Body of pancreas (tissue), 4 donors: ENCODE data around the gene TBC1D9. TPM values are rescaled to one million over a fixed set of nuclear protein-coding genes. Genes with fewer than 3 reads are reported as not detected.

ENCODE experiments used
- ATAC-seq: fragments of 150-250 bp; one replicate; pipeline ENCODE4 v1.9.1; 2016
- DNase-seq, 4 donors: peaks; one replicate each; pipeline ENCODE4 v3.0.0-alpha.2; 2019
- H3K27ac ChIP-seq, 4 donors: fragments of 200-600 bp; sonication (generic); 1 replicate in 3 of 4; 2 replicates in 1 of 4; pipeline versions ENCODE4 v1.5.1 to v1.6.1; 2016 to 2019; ENCODE audit warnings: mild to moderate bottlenecking in 1 of 4, mixed read lengths in 1 of 4, moderate library complexity in 1 of 4
- H3K27me3 ChIP-seq, 2 donors: fragments of 200-600 bp; sonication (generic); one replicate each; pipeline ENCODE4 v1.6.0; 2016; ENCODE audit warnings: mild to moderate bottlenecking in 1 of 2
- H3K36me3 ChIP-seq, 2 donors: fragments of 200-600 bp; sonication (generic); replicated peaks in 1 of 2; 2 replicates each; pipeline ENCODE4 v1.5.1; 2016; ENCODE audit warnings: low read depth in 2 of 2; ENCODE audit not compliant: insufficient read depth in 1 of 2
- H3K4me1 ChIP-seq: fragments of 200-600 bp; sonication (generic); one replicate; pipeline ENCODE4 v1.6.0; 2016
- H3K4me3 ChIP-seq, 2 donors: fragments of 200-600 bp; sonication (generic); 1 replicate in 1 of 2; 2 replicates in 1 of 2; pipeline ENCODE4 v1.5.1; 2016 to 2019
- H3K9me3 ChIP-seq, 3 donors: fragments of 200-600 bp; sonication (generic); 1 replicate in 2 of 3; 2 replicates in 1 of 3; pipeline ENCODE4 v1.5.1; 2016
- CTCF ChIP-seq, 7 experiments: fragments of 450-650 bp in 4 of 7; fragments of 200-600 bp in 3 of 7; sonication (generic) in 3 of 7; IDR thresholded peaks; one replicate each; pipeline ENCODE4 v1.5.1; 2016 to 2019; ENCODE audit warnings: antibody characterized with exemption in 7 of 7
- POLR2A ChIP-seq, 3 donors: fragments of 450-650 bp; IDR thresholded peaks; one replicate each; pipeline ENCODE4 v1.6.1; 2016; ENCODE audit warnings: antibody characterized with exemption in 3 of 3, mild to moderate bottlenecking in 2 of 3
- WGBS, 2 donors: methylation state at CpG; one replicate each; pipeline ENCODE4 v1.1.5; 2017; 5-methylcytosine and 5-hydroxymethylcytosine counted together
- intact Hi-C: fragments of 100-400 bp; cut with DNase I; formaldehyde crosslinking; loops from one replicate; pipeline ENCODE4 v1.15.1; 2023
- total RNA-seq, 2 donors: library from RNA; depleted of rRNA; stranded (reverse); fragments of >200 nt; gene quantifications; one replicate each; pipeline ENCODE4 v1.1.0, GENCODE V29; 2016

The TBC1D9 gene
- total RNA-seq, 2 donors from 2014 or later = 11.2 to 13.5 TPM

GRCh38 chr4:140706665-140707064 is 49.5 kb downstream of the TBC1D9 start:
- Histone ChIP-seq H3K9me3 (no peaks in the 10 kb centered on the region), H3K4me3 (no peak overlapping the region), H3K27me3 (no peaks in the 10 kb centered on the region), H3K4me1 (peaks cover 38% of the 10 kb centered on the region), H3K27ac (no peak overlapping the region), H3K36me3 (no peaks in the 10 kb centered on the region)
- intact Hi-C loops = no loop called here
- DNase-seq = no peak
- TF ChIP-seq CTCF (IDR thresholded peaks at IDR 0.05) = no peak
- TF ChIP-seq POLR2A (IDR thresholded peaks at IDR 0.05) = no peak
- WGBS, 2 donors = 76% methylated on average over 1 of the region's 1 CpG
- no peak for ATAC-seq

GRCh38 chr4:140706276-140706625 is 49.9 kb downstream of the TBC1D9 start:
- DNase-seq = no peak
- H3K27ac ChIP-seq = no peak overlapping the region
- intact Hi-C loops = no loop called here
- no peaks in the 10 kb centered on the region for H3K27me3 ChIP-seq
- ATAC-seq = no peak
- 85 to 95% methylated on average over 2 of the region's 2 CpGs for WGBS, 2 donors
- H3K36me3 ChIP-seq = no peaks in the 10 kb centered on the region
- TF ChIP-seq POLR2A (IDR thresholded peaks at IDR 0.05) = no peak
- TF ChIP-seq CTCF (IDR thresholded peaks at IDR 0.05) = no peak
- H3K4me1 ChIP-seq = peaks cover 38% of the 10 kb centered on the region
- no peaks in the 10 kb centered on the region for H3K9me3 ChIP-seq
- H3K4me3 ChIP-seq = no peak overlapping the region

- intact Hi-C loops = no loop called here
Observed at GRCh38 chr4:140705625-140706275, 50.4 kb downstream of the TBC1D9 start.

GRCh38 chr4:140704964-140705363 is 51.2 kb downstream of the TBC1D9 start:
- H3K9me3 ChIP-seq = no peaks in the 10 kb centered on the region
- 86 to 90% methylated on average over 2 of the region's 2 CpGs for WGBS, 2 donors
- peaks cover 25% of the 10 kb centered on the region for H3K4me1 ChIP-seq
- ATAC-seq = no peak
- intact Hi-C loops = no loop called here
- TF ChIP-seq POLR2A (IDR thresholded peaks at IDR 0.05) = no peak
- TF ChIP-seq CTCF (IDR thresholded peaks at IDR 0.05) = no peak
- H3K36me3 ChIP-seq = no peaks in the 10 kb centered on the region
- H3K27me3 ChIP-seq = no peaks in the 10 kb centered on the region
- no peak overlapping the region for H3K27ac ChIP-seq
- no peak for DNase-seq
- H3K4me3 ChIP-seq = no peak overlapping the region

More at GRCh38 chr4:140705625-140706275, 50.4 kb downstream of the TBC1D9 start:
- Histone ChIP-seq H3K27me3 (no peaks in the 10 kb centered on the region), H3K9me3 (no peaks in the 10 kb centered on the region), H3K4me3 (no peak overlapping the region), H3K4me1 (peaks cover 33% of the 10 kb centered on the region), H3K27ac (no peak overlapping the region), H3K36me3 (no peaks in the 10 kb centered on the region)
- DNase-seq (no peak), ATAC-seq (no peak)
- TF ChIP-seq POLR2A (IDR thresholded peaks at IDR 0.05) = no peak
- no peak for TF ChIP-seq CTCF (IDR thresholded peaks at IDR 0.05)
- 76 to 90% methylated on average over 5 to 8 of the region's 8 CpGs for WGBS, 2 donors

- TF ChIP-seq CTCF (IDR thresholded peaks at IDR 0.05) (no peak), POLR2A (IDR thresholded peaks at IDR 0.05) (no peak)
- Histone ChIP-seq H3K4me1 (peaks cover 25% of the 10 kb centered on the region), H3K27ac (no peak overlapping the region), H3K27me3 (no peaks in the 10 kb centered on the region), H3K36me3 (no peaks in the 10 kb centered on the region), H3K4me3 (no peak overlapping the region), H3K9me3 (no peaks in the 10 kb centered on the region)
- ATAC-seq (no peak), DNase-seq (no peak)
- intact Hi-C loops = no loop called here
- 86 to 92% methylated on average over 4 of the region's 4 CpGs for WGBS, 2 donors
Observed at GRCh38 chr4:140704392-140704960, 51.7 kb downstream of the TBC1D9 start.
